PC-9 (cell line): ENCODE measurements around the gene GRK7.

Experiments
- EZH2 ChIP-seq: fragments of 200-600 bp; sonication (generic); IDR thresholded peaks from 2 replicates; pipeline ENCODE4 v1.8.0; 2017; ENCODE audit warnings: antibody characterized with exemption, low read depth
- TF ChIP-seq, protein P1 (sequence below): fragments of 200-600 bp; sonication (generic); conservative IDR thresholded peaks from 2 replicates; pipeline ENCODE4 v1.6.1; 2017; ENCODE audit warnings: mixed run types, antibody characterized with exemption, mild to moderate bottlenecking, moderate library complexity

DNA sequence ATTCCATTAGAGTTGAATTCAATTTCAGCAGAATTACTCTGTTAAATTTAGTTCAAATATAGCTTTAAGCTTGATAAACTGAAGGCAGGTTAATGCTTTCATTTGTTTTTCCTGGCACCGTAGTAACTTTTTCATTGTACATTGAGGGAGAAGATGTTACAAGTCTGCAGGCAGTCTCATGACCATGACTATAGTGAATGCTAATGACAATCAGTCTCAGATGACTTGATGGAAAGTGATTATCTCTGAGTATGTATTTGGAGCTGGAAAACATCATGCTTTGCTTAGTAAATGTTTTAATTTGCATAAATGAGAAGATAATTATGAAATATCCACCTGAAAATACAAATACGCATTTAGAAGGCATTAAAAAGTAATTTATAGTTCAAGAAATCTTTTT, 41.1 kb upstream of the GRK7 start:
- TF ChIP-seq, protein P1, sequence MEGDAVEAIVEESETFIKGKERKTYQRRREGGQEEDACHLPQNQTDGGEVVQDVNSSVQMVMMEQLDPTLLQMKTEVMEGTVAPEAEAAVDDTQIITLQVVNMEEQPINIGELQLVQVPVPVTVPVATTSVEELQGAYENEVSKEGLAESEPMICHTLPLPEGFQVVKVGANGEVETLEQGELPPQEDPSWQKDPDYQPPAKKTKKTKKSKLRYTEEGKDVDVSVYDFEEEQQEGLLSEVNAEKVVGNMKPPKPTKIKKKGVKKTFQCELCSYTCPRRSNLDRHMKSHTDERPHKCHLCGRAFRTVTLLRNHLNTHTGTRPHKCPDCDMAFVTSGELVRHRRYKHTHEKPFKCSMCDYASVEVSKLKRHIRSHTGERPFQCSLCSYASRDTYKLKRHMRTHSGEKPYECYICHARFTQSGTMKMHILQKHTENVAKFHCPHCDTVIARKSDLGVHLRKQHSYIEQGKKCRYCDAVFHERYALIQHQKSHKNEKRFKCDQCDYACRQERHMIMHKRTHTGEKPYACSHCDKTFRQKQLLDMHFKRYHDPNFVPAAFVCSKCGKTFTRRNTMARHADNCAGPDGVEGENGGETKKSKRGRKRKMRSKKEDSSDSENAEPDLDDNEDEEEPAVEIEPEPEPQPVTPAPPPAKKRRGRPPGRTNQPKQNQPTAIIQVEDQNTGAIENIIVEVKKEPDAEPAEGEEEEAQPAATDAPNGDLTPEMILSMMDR = no peak
- no peak for TF ChIP-seq EZH2
